Measurements from ENCODE around the gene TNFAIP8L3.

The TNFAIP8L3 gene

DNA sequence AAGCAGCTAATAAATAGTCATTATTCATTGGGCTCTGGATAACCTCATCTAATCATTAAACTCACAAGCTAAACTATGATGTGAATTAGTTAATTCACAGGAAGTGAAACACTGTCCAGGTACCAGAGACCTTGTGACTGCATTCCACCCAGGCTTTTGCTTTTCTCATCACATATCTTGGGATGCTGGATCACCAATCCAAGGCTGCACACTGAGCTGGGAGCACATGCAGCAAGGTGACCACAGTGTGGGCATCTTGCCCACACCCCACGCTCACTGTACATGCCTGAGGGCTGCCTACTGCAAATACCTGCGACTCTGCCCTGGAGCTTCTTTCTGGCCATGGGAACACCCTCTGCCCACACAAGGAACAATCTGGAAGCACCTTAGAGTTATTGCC lies 40.6 kb upstream of the TNFAIP8L3 start:
- Histone ChIP-seq H3K27me3 (peaks cover 3% of the 10 kb centered on the region), H3K4me3 (ENCODE audit: low read depth, low read length) (no peak overlapping the region), H3K36me3 (no peaks in the 10 kb centered on the region), H3K4me1 (no peaks in the 10 kb centered on the region; the same call in 1 of the 2 replicates), H3K9me3 (no peaks in the 10 kb centered on the region)
- no peak for DNase-seq
- TF ChIP-seq, protein P1, sequence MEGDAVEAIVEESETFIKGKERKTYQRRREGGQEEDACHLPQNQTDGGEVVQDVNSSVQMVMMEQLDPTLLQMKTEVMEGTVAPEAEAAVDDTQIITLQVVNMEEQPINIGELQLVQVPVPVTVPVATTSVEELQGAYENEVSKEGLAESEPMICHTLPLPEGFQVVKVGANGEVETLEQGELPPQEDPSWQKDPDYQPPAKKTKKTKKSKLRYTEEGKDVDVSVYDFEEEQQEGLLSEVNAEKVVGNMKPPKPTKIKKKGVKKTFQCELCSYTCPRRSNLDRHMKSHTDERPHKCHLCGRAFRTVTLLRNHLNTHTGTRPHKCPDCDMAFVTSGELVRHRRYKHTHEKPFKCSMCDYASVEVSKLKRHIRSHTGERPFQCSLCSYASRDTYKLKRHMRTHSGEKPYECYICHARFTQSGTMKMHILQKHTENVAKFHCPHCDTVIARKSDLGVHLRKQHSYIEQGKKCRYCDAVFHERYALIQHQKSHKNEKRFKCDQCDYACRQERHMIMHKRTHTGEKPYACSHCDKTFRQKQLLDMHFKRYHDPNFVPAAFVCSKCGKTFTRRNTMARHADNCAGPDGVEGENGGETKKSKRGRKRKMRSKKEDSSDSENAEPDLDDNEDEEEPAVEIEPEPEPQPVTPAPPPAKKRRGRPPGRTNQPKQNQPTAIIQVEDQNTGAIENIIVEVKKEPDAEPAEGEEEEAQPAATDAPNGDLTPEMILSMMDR (IDR thresholded peaks at IDR 0.05; ENCODE audit: low read depth, low read length) = no peak

DNA sequence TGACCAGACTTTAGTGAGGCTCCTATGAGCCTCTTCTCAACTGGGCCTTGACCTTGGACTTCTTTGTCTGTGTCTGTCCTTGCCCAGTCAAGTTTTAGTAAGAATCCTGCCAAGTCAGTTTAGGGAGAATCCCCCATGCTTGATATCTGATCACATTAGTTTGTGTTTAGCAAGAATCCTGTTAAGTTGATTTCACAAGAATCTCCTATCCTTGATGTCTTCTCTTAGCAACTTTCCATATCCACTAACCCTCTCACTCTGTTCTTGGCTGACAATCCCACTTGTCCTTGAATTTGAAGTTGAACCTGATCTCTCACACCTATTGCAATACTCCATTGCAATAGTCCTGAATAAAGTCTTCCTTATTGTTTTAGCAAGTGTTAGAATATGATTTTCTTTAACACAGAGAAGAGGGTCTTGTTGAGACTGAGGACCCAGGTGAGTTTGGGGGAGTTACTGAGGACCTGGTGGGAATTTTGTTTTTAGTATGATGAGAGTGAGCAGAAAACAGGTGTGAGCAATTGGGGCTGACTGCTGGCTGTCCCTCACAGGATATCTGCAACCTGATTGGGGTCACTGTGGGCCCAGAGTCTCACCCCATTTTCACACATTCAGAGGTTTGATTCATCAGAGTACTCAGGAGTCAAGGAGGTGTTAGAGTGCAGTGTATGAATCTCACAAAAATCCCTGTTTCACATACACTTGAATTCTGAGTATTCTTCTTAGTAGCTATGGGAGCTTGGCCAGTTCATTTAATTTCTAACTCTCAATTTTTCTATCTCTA lies 39.9 kb upstream of the TNFAIP8L3 start:
- TF ChIP-seq, protein P1 (IDR thresholded peaks at IDR 0.05; ENCODE audit: low read depth, low read length) = no peak
- no peak overlapping the region for H3K4me3 ChIP-seq (ENCODE audit: low read depth, low read length)
- H3K36me3 ChIP-seq = no peaks in the 10 kb centered on the region
- H3K4me1 ChIP-seq = no peaks in the 10 kb centered on the region; the same call in 1 of the 2 replicates
- DNase-seq = no peak
- H3K9me3 ChIP-seq = no peaks in the 10 kb centered on the region
- H3K27me3 ChIP-seq = peaks cover 3% of the 10 kb centered on the region

DNA sequence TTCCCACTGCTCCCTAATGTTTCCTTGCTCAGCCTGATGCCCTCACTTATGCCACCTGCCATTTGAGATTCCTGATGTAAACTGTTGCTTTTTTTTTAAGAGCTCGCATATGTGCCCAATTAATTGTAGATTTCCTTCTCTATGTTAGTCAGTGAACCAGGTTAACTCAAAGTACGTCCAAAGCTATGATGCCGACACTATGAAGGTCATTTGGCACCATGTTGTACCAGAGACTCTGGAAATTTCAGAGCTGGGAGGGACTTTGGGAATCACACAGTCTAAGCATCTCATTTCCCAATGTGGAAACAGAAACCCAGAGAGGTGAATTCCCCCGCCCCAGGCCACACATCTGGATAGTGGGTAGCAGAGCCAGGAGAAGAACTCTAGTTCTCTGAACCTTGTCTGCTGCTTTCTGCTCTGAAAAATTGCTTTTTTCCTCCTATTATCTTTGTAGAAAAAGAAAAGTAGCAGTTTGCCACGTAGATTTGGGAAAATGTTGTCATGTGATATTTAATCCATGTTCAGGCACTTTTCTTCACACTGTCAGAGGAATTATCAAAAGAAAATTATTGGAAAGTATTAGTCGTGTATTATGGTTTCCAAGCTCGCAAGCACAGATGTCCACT lies 38.5 kb upstream of the TNFAIP8L3 start:
- TF ChIP-seq, protein P1 (IDR thresholded peaks at IDR 0.05; ENCODE audit: low read depth, low read length) = no peak
- no peaks in the 10 kb centered on the region for H3K9me3 ChIP-seq

DNA sequence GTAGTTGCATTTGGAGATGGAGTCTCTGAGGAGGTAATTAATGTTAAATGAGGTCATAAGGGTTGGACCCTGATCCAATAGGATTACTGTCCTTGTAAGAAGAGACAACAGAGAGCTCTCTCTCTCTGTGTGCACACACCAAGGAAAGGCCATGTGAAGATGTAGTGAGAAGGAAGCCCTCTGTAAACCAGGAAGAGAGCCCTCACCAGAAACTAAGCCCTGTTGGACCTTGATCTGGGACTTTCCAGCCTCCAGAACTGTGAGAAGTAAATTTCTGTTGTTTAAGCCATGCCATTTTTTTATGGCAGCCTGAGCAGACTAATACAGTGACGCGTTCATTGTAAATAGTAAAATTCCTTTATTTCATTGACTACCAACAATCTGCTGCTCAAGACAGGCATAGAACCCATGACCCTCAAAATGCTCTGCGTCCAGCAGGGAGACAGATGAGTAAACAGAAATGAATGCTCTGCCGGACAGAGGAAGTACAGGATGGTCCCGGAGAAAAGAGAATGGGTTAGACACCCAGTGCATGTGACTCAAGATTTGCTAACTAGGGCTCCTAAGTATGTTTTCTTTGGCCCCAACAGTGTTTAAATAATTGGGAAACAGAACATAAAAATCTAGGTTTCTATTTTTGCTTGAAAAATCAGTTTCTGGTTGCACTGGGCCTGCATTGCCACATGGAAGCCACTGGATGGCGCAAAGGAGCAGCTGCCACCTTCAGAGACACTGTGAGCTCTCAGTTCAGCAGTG lies 37.9 kb upstream of the TNFAIP8L3 start:
- no peaks in the 10 kb centered on the region; the same call in none of the 2 replicates for H3K4me1 ChIP-seq
- H3K27me3 ChIP-seq = no peaks in the 10 kb centered on the region; the same call in 1 of the 2 replicates
- H3K4me3 ChIP-seq (ENCODE audit: low read depth, low read length) = no peak overlapping the region
- no peaks in the 10 kb centered on the region for H3K36me3 ChIP-seq
- no peaks in the 10 kb centered on the region for H3K9me3 ChIP-seq
- TF ChIP-seq, protein P1 (IDR thresholded peaks at IDR 0.05; ENCODE audit: low read depth, low read length) = peak; percentile 96
- DNase-seq = peak; percentile 48

More for the DNA sequence above, 38.5 kb upstream of the TNFAIP8L3 start:
- Histone ChIP-seq H3K27me3 (no peaks in the 10 kb centered on the region; the same call in 1 of the 2 replicates), H3K4me1 (no peaks in the 10 kb centered on the region; the same call in none of the 2 replicates), H3K36me3 (no peaks in the 10 kb centered on the region), H3K4me3 (ENCODE audit: low read depth, low read length) (no peak overlapping the region)
- DNase-seq = no peak

DNA sequence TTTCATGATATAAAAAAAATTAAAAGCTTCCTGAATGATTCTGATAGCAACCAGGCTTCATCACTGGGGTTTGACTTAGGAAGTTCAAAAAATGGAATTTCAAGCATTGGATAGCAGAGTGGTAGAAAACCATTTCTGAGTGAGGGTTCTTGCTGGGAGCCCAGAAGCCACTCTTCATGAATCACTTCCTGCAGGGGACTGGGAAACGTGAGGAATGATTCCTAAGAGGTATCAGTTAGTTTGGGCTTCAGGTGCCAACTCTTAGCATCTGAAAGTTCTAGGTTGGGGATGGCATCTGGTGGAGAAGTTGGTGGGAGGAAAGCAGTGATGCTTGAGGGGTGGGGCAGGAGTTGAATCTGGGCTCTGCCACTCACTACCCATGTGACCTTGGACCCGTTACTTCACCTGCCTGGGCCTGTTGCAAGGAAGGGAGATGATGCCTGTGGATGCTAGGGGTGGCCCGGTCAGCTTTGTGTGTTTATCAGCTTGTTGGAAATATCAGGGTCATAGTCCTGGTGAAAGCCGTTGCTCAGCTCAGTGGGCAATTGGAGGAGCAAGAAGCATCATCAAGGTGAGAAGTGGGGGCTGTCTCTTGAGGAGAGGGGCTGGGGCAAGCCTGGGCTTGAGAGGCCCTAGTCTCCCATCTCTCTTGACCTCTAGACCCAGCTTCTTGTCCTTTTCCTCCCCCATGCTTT lies 37.0 kb upstream of the TNFAIP8L3 start:
- no peak overlapping the region for H3K4me3 ChIP-seq (ENCODE audit: low read depth, low read length)
- H3K9me3 ChIP-seq = no peaks in the 10 kb centered on the region
- H3K36me3 ChIP-seq = no peaks in the 10 kb centered on the region
- H3K4me1 ChIP-seq = no peaks in the 10 kb centered on the region; the same call in none of the 2 replicates
- no peaks in the 10 kb centered on the region; the same call in 1 of the 2 replicates for H3K27me3 ChIP-seq
- no peak for DNase-seq
- TF ChIP-seq, protein P1 (IDR thresholded peaks at IDR 0.05; ENCODE audit: low read depth, low read length) = no peak

All from BE2C (cell line).